Measurements from ENCODE around the gene UMODL1. TPM values are rescaled to one million over a fixed set of nuclear protein-coding genes. Genes with fewer than 3 reads are reported as not detected.

UMODL1 gene
- total and polyA plus RNA-seq, 8 donors: 0.02 to 0.06 TPM; not detected in 6

GRCh38 chr21:42061986-42062235 lies 9.2 kb upstream of the UMODL1 start:
- no peak for DNase-seq
- no peaks in the 10 kb centered on the region for H3K9me3 ChIP-seq
- TF ChIP-seq, protein P1, sequence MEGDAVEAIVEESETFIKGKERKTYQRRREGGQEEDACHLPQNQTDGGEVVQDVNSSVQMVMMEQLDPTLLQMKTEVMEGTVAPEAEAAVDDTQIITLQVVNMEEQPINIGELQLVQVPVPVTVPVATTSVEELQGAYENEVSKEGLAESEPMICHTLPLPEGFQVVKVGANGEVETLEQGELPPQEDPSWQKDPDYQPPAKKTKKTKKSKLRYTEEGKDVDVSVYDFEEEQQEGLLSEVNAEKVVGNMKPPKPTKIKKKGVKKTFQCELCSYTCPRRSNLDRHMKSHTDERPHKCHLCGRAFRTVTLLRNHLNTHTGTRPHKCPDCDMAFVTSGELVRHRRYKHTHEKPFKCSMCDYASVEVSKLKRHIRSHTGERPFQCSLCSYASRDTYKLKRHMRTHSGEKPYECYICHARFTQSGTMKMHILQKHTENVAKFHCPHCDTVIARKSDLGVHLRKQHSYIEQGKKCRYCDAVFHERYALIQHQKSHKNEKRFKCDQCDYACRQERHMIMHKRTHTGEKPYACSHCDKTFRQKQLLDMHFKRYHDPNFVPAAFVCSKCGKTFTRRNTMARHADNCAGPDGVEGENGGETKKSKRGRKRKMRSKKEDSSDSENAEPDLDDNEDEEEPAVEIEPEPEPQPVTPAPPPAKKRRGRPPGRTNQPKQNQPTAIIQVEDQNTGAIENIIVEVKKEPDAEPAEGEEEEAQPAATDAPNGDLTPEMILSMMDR (IDR thresholded peaks at IDR 0.05): no peak
- intact Hi-C loops (cut with DNase I): no loop called here
- no peak overlapping the region for H3K27ac ChIP-seq
- no peaks in the 10 kb centered on the region for H3K36me3 ChIP-seq
- WGBS, 2 donors: 79 to 96% methylated on average over 6 of the region's 6 CpGs
- peaks cover 7 to 26% (median 9%) of the 10 kb centered on the region in 3 donors for H3K4me1 ChIP-seq
- H3K27me3 ChIP-seq: no peaks in the 10 kb centered on the region
- ATAC-seq: no peak
- no peak overlapping the region for H3K4me3 ChIP-seq
- FAIRE-seq: no peak

DNA sequence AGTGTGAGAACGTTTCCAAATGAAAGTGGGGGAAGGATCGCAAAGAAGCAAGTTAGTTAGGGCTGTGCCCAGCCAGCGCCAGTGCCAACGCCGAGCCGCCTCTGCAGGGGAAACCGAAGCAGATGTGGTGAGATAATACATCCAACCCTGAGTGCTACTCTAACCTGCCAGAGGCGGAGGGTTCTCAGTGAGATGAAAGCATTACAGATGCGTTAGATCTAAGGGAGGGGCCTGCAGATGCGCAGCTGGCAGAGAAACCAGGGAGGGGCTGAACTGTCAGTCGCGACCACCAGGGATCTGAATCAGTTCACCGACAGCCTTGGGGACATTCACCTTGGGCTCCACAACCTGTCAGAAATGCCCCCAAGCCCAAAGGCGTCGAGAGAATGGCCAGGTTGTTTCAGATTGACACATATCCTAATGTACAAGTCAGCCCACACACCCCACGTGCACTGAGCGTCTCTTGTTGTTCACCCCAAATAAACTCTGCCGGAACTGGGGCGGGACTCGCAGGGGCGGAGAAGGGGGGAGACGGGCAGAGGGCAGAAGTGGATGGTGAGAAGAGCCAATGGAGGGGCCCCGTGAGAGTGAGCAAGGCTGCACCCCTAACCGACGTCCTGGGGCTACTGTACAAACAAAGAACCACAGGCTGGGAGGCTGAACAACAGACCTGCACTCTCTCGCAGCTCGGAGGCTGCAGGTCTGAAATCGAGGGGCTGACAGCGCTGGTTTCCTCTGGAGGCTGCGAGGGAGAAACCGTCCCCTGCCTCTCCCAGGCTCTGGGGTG lies 8.7 kb upstream of the UMODL1 start:
- H3K4me1 ChIP-seq: peaks cover 2 to 22% (median 5%) of the 10 kb centered on the region in 3 donors
- 74 to 82% methylated on average over 31 of the region's 31 CpGs for WGBS, 2 donors
- ATAC-seq (peak in 3 of 4 donors; percentile 3 to 37 (median 17)), FAIRE-seq (no peak), DNase-seq (no peak)
- intact Hi-C loops (cut with DNase I): no loop called here
- no peaks in the 10 kb centered on the region for H3K27me3 ChIP-seq
- TF ChIP-seq, protein P1 (IDR thresholded peaks at IDR 0.05): no peak
- no peak overlapping the region for H3K4me3 ChIP-seq
- H3K9me3 ChIP-seq: no peaks in the 10 kb centered on the region
- H3K36me3 ChIP-seq: no peaks in the 10 kb centered on the region
- H3K27ac ChIP-seq: no peak overlapping the region

DNA sequence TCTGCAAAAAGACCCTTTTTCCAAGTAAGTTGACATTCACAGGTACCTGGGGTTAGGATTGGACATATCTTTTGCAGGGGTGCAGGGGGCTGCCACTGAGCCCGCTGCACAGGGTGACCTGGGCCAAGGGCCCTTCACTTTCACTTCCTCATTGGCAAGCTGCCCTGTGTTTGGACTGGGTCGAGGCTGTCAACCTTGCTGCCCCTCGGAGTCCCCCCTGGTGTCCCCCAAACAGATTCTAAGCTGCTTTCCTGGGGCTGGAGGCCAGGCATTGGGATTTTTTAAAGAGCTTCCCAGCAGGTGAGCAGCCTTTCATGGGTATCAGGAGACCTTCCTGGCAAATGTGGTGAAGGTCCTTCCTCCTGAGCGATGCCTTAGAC lies 7.9 kb upstream of the UMODL1 start:
- TF ChIP-seq, protein P1 (IDR thresholded peaks at IDR 0.05): no peak
- Histone ChIP-seq H3K27me3 (no peaks in the 10 kb centered on the region), H3K9me3 (no peaks in the 10 kb centered on the region), H3K4me3 (no peak overlapping the region), H3K36me3 (no peaks in the 10 kb centered on the region), H3K27ac (no peak overlapping the region), H3K4me1 (peaks cover 0 to 15% (median 0%) of the 10 kb centered on the region in 3 donors)
- intact Hi-C loops (cut with DNase I): no loop called here
- 26 to 30% methylated on average over 4 of the region's 4 CpGs for WGBS, 2 donors
- DNase-seq (peak in 2 of 6 donors; percentile 37 to 56), FAIRE-seq (no peak), ATAC-seq (peak; percentile 32 to 68 (median 46))

GRCh38 chr21:42063571-42064521 lies 7.3 kb upstream of the UMODL1 start:
- no peak overlapping the region for H3K4me3 ChIP-seq
- WGBS, 2 donors: 55 to 64% methylated on average over 28 of the region's 28 CpGs
- intact Hi-C loops (cut with DNase I): no loop called here
- H3K9me3 ChIP-seq: no peaks in the 10 kb centered on the region
- DNase-seq (peak in 3 of 6 donors; percentile 54 to 77 (median 74)), ATAC-seq (peak; percentile 63 to 86 (median 84)), FAIRE-seq (no peak)
- TF ChIP-seq, protein P1 (IDR thresholded peaks at IDR 0.05): no peak
- no peaks in the 10 kb centered on the region for H3K36me3 ChIP-seq
- peaks cover 0 to 12% (median 0%) of the 10 kb centered on the region in 3 donors for H3K4me1 ChIP-seq
- H3K27ac ChIP-seq: peak overlapping the region in 1 of 4 donors; percentile 13
- H3K27me3 ChIP-seq: no peaks in the 10 kb centered on the region

All from pancreas (tissue), 10 donors.